Osteocyte (in vitro differentiated cells): ENCODE data around the gene SYNGR2. TPM values are rescaled to one million over a fixed set of nuclear protein-coding genes. Genes with fewer than 3 reads are reported as not detected.

Experiments
- DNase-seq: peaks from one replicate; pipeline ENCODE4 v3.0.0; 2021; ENCODE audit warnings: mixed read lengths; ENCODE audit not compliant: unreplicated experiment; ENCODE audit errors: extremely low spot score
- H3K27ac Mint-ChIP-seq: one replicate; pipeline ENCODE4 v1.8.0; 2021; ENCODE audit warnings: mild to moderate bottlenecking, mixed read lengths; ENCODE audit not compliant: unreplicated experiment
- H3K27me3 Mint-ChIP-seq: one replicate; pipeline ENCODE4 v1.8.0; 2021; ENCODE audit warnings: mixed read lengths; ENCODE audit not compliant: unreplicated experiment
- H3K36me3 Mint-ChIP-seq: one replicate; pipeline ENCODE4 v1.8.0; 2021; ENCODE audit warnings: mixed read lengths; ENCODE audit not compliant: unreplicated experiment
- H3K4me1 Mint-ChIP-seq: one replicate; pipeline ENCODE4 v1.8.0; 2021; ENCODE audit warnings: mixed read lengths; ENCODE audit not compliant: unreplicated experiment
- H3K4me3 Mint-ChIP-seq: one replicate; pipeline ENCODE4 v1.8.0; 2021; ENCODE audit warnings: mild to moderate bottlenecking, moderate library complexity, mixed read lengths; ENCODE audit not compliant: unreplicated experiment
- H3K9me3 Mint-ChIP-seq: one replicate; pipeline ENCODE4 v1.8.0; 2021; ENCODE audit warnings: mixed read lengths; ENCODE audit not compliant: unreplicated experiment
- CTCF ChIP-seq: fragments of 200-600 bp; sonication (generic); IDR thresholded peaks from 2 replicates; pipeline ENCODE4 v1.5.0; 2021; ENCODE audit warnings: antibody characterized with exemption, mild to moderate bottlenecking, moderate library complexity
- total RNA-seq: library from RNA; stranded (reverse); gene quantifications from 2 replicates; pipeline ENCODE4 v1.2.1, GENCODE V29; 2021

SYNGR2 gene
- total RNA-seq, 1 donor from 2014 or later = 43.2 TPM

- DNase-seq = no peak
- no peak overlapping the region for H3K4me3 Mint-ChIP-seq
- H3K27me3 Mint-ChIP-seq = no peaks in the 10 kb centered on the region
- no peaks in the 10 kb centered on the region for H3K9me3 Mint-ChIP-seq
- peaks cover 15% of the 10 kb centered on the region for H3K4me1 Mint-ChIP-seq
- H3K36me3 Mint-ChIP-seq = no peaks in the 10 kb centered on the region
- H3K27ac Mint-ChIP-seq = no peak overlapping the region
- no peak for TF ChIP-seq CTCF
Measured at GRCh38 chr17:78154903-78155811, 13.2 kb upstream of the SYNGR2 start.

GRCh38 chr17:78159575-78160158, 8.7 kb upstream of the SYNGR2 start:
- Mint-ChIP-seq H3K27me3 (no peaks in the 10 kb centered on the region), H3K27ac (no peak overlapping the region), H3K36me3 (no peaks in the 10 kb centered on the region), H3K4me1 (no peaks in the 10 kb centered on the region), H3K4me3 (no peak overlapping the region), H3K9me3 (no peaks in the 10 kb centered on the region)
- no peak for TF ChIP-seq CTCF
- DNase-seq = no peak

GRCh38 chr17:78163881-78164747, 4.3 kb upstream of the SYNGR2 start:
- no peak for TF ChIP-seq CTCF
- Mint-ChIP-seq H3K36me3 (no peaks in the 10 kb centered on the region), H3K4me3 (no peak overlapping the region), H3K9me3 (no peaks in the 10 kb centered on the region), H3K4me1 (peaks cover under 1% of the 10 kb centered on the region), H3K27me3 (no peaks in the 10 kb centered on the region), H3K27ac (no peak overlapping the region)
- no peak for DNase-seq

- Mint-ChIP-seq H3K9me3 (no peaks in the 10 kb centered on the region), H3K27ac (no peak overlapping the region), H3K36me3 (no peaks in the 10 kb centered on the region), H3K27me3 (no peaks in the 10 kb centered on the region), H3K4me1 (peaks cover 6% of the 10 kb centered on the region), H3K4me3 (no peak overlapping the region)
- no peak for DNase-seq
- TF ChIP-seq CTCF = no peak
Measured at GRCh38 chr17:78164748-78165607, 3.4 kb upstream of the SYNGR2 start.
